Lower lobe of right lung (tissue), 2 donors: ENCODE measurements around the gene HPGD. TPM values are rescaled to one million over a fixed set of nuclear protein-coding genes. Genes with fewer than 3 reads are reported as not detected.
A peak's percentile ranks its signal among the peaks of the same experiment; 100 is the strongest.

Source experiments
- ATAC-seq, 2 donors: fragments of 200-7000 bp; cut with Tn5 transposase; one replicate each; pipeline ENCODE4 v1.9.1; 2020 to 2022; ENCODE audit warnings: mild to moderate bottlenecking in 2 of 2, moderate library complexity in 2 of 2
- DNase-seq: peaks from one replicate; pipeline ENCODE4 v3.0.0-alpha.2; 2020
- H3K27ac ChIP-seq: fragments of 200-600 bp; one replicate; pipeline ENCODE4 v1.8.0; 2022
- H3K27me3 ChIP-seq: fragments of 200-600 bp; one replicate; pipeline ENCODE4 v1.8.0; 2022; ENCODE audit warnings: low read depth
- H3K36me3 ChIP-seq: fragments of 200-600 bp; one replicate; pipeline ENCODE4 v1.8.0; 2022; ENCODE audit warnings: mild to moderate bottlenecking
- H3K4me1 ChIP-seq: fragments of 200-600 bp; one replicate; pipeline ENCODE4 v1.8.0; 2022
- H3K4me3 ChIP-seq: fragments of 200-600 bp; one replicate; pipeline ENCODE4 v1.8.0; 2022; ENCODE audit warnings: mild to moderate bottlenecking
- H3K9me3 ChIP-seq: fragments of 200-600 bp; one replicate; pipeline ENCODE4 v1.8.0; 2022
- intact Hi-C: fragments of 100-400 bp; cut with DNase I; formaldehyde crosslinking; loops from one replicate; pipeline ENCODE4 v1.11.0; 2022
- total RNA-seq: library from RNA; stranded (reverse); fragmentation: NEBNext Ultra II Directional; extraction: Animal tissue kit (Norgen Biotek cat#: 25700); gene quantifications from one replicate; pipeline ENCODE4 v1.2.1, GENCODE V29; 2021
- TF ChIP-seq, protein P1 (sequence below): fragments of 200-600 bp; IDR thresholded peaks from one replicate; pipeline ENCODE4 v1.8.0; 2022; ENCODE audit warnings: antibody characterized with exemption, mild to moderate bottlenecking
- donor health status: DM: no; HTN: yes; CAD: no; lungs with severe emphysema.

Gene HPGD
- total RNA-seq, 1 donor from 2014 or later, result 87.2 TPM

DNA sequence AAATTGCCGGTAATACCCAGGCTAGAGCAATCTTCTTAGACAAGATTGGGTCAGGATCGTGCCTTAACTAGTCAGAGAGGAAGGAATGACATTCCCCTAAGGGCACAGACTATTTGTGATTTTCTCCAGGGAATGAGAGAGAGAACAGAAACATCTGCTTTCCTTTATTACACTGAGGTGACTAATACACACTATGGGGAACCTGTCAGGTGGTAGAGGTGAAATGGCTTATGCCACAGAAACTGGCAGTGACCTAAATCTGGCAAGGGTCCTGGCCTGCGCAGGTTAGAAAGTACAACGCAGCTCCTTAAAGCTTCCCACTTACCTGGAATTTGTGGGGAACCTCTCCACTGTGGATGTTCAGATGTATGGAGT lies 16.6 kb upstream of the HPGD start:
- no peaks in the 10 kb centered on the region for H3K36me3 ChIP-seq
- ATAC-seq (no peak), DNase-seq (no peak)
- peaks cover 4% of the 10 kb centered on the region for H3K9me3 ChIP-seq
- TF ChIP-seq, protein P1, sequence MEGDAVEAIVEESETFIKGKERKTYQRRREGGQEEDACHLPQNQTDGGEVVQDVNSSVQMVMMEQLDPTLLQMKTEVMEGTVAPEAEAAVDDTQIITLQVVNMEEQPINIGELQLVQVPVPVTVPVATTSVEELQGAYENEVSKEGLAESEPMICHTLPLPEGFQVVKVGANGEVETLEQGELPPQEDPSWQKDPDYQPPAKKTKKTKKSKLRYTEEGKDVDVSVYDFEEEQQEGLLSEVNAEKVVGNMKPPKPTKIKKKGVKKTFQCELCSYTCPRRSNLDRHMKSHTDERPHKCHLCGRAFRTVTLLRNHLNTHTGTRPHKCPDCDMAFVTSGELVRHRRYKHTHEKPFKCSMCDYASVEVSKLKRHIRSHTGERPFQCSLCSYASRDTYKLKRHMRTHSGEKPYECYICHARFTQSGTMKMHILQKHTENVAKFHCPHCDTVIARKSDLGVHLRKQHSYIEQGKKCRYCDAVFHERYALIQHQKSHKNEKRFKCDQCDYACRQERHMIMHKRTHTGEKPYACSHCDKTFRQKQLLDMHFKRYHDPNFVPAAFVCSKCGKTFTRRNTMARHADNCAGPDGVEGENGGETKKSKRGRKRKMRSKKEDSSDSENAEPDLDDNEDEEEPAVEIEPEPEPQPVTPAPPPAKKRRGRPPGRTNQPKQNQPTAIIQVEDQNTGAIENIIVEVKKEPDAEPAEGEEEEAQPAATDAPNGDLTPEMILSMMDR, result no peak
- H3K27ac ChIP-seq, result no peak overlapping the region
- H3K4me1 ChIP-seq, result no peaks in the 10 kb centered on the region
- no peak overlapping the region for H3K4me3 ChIP-seq
- H3K27me3 ChIP-seq, result no peaks in the 10 kb centered on the region
- intact Hi-C loops, result no loop called here

DNA sequence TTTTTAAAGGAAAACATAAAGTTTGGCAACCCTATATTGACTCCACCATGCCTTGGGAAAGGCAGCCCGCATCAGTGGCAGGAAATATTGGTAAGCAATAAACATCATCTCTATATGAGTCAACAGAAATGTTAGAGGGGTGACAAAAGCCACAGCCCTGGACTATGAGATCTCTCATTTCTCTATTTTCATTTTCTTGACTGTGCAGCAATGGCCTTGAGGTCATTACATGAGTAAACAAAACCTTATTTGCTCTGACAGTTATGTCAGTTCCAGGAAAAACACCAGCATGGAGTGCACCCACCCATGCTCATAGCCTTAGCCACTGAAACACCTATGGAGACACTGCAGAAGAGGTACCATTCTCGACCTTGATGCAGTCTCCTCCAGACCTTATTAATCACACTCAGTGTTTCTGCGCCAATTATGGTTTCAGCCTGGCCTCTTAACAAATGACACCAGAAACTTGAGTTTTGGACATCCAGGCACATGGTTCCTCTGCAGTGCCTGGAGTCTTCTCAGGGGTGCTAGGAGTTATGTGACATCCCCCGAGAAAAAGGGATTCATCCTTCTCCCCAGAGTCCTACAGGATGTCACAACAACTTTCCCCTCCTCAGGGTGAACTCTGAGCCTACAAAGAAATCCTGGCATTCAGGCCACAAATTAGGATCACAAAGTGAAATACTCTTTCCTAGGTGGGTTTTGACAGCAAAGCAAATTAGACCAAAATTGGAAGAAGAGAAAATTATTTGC lies 16.0 kb upstream of the HPGD start:
- TF ChIP-seq, protein P1, result no peak
- Histone ChIP-seq H3K4me3 (no peak overlapping the region), H3K27ac (no peak overlapping the region), H3K9me3 (peaks cover 4% of the 10 kb centered on the region), H3K4me1 (no peaks in the 10 kb centered on the region), H3K27me3 (no peaks in the 10 kb centered on the region), H3K36me3 (no peaks in the 10 kb centered on the region)
- intact Hi-C loops, result no loop called here
- ATAC-seq, result peak in 1 of 2 donors; percentile 27
- no peak for DNase-seq

DNA sequence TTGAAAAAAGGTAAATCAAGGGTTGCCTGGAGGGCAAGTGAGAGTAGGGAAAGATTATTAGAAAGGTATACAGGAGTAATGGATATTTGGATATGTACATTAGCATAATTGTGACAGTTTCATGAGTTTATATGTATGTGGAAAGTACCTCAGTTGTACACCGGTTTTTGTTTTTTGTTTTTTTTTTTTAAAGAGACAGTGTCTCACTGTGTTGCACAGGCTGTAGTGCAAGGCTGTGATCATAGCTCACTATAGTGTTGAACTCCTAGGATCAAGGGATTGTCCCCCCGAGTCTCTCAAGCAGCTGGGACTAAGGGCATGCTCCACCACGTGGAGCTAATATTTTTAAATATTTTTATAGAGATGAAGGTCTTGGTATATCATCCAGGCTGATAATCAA lies 15.3 kb upstream of the HPGD start:
- ATAC-seq (no peak), DNase-seq (no peak)
- H3K4me1 ChIP-seq, result no peaks in the 10 kb centered on the region
- H3K27ac ChIP-seq, result no peak overlapping the region
- intact Hi-C loops, result no loop called here
- H3K4me3 ChIP-seq, result no peak overlapping the region
- H3K9me3 ChIP-seq, result no peaks in the 10 kb centered on the region
- TF ChIP-seq, protein P1, result no peak
- no peaks in the 10 kb centered on the region for H3K27me3 ChIP-seq
- no peaks in the 10 kb centered on the region for H3K36me3 ChIP-seq

DNA sequence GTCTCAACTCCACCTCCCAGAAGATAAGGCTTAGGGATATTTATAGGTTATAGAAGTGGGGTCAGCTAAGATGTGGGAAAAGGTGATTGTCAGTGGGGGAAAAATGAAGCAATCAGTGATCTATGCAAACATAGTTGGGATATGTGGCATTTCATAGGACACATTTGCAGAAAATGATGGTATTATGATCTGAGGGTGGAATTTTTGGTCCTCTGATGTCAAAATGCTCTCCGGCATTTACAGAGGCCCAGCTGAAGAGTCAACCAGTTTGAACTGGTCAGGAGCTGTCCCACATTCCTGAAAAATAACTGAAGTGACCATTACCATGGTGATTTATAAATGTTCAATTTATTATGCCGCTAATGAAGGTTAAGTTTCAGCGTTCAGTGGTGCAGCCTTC lies 12.2 kb upstream of the HPGD start:
- no peak for ATAC-seq
- Histone ChIP-seq H3K36me3 (no peaks in the 10 kb centered on the region), H3K4me3 (no peak overlapping the region), H3K4me1 (no peaks in the 10 kb centered on the region), H3K27me3 (no peaks in the 10 kb centered on the region), H3K9me3 (no peaks in the 10 kb centered on the region), H3K27ac (no peak overlapping the region)
- intact Hi-C loops, result no loop called here
- no peak for DNase-seq
- TF ChIP-seq, protein P1, result no peak

DNA sequence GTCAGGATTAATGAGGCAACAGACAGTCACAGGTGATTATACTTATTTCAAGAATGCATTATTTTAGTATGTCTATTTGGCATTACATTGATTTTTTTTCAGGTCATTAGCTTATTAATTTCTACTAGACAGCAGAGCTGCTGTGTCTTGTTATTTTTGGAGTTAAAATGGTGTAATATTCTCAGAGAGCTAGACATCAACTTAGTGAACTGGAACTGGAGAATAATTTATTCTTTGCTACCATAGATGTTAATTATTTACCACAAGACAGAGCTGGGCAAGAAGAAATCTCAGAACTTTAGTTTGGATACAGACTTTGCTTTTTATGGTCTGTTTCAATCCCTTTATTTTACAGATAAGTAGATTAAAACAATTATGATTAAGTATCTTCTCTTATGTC lies 10.2 kb upstream of the HPGD start:
- intact Hi-C loops, result no loop called here
- TF ChIP-seq, protein P1, result no peak
- no peaks in the 10 kb centered on the region for H3K36me3 ChIP-seq
- H3K9me3 ChIP-seq, result no peaks in the 10 kb centered on the region
- ATAC-seq (no peak), DNase-seq (no peak)
- no peak overlapping the region for H3K27ac ChIP-seq
- H3K4me1 ChIP-seq, result no peaks in the 10 kb centered on the region
- H3K4me3 ChIP-seq, result no peak overlapping the region
- H3K27me3 ChIP-seq, result no peaks in the 10 kb centered on the region
